Body of pancreas (tissue), 4 donors: ENCODE data around the gene GTPBP2. TPM values are rescaled to one million over a fixed set of nuclear protein-coding genes. Genes with fewer than 3 reads are reported as not detected.

Experiments
- ATAC-seq: fragments of 150-250 bp; one replicate; pipeline ENCODE4 v1.9.1; 2016
- DNase-seq, 4 donors: peaks; one replicate each; pipeline ENCODE4 v3.0.0-alpha.2; 2019
- H3K27ac ChIP-seq, 4 donors: fragments of 200-600 bp; sonication (generic); 1 replicate in 3 of 4; 2 replicates in 1 of 4; pipeline versions ENCODE4 v1.5.1 to v1.6.1; 2016 to 2019; ENCODE audit warnings: mild to moderate bottlenecking in 1 of 4, mixed read lengths in 1 of 4, moderate library complexity in 1 of 4
- H3K27me3 ChIP-seq, 2 donors: fragments of 200-600 bp; sonication (generic); one replicate each; pipeline ENCODE4 v1.6.0; 2016; ENCODE audit warnings: mild to moderate bottlenecking in 1 of 2
- H3K36me3 ChIP-seq, 2 donors: fragments of 200-600 bp; sonication (generic); replicated peaks in 1 of 2; 2 replicates each; pipeline ENCODE4 v1.5.1; 2016; ENCODE audit warnings: low read depth in 2 of 2; ENCODE audit not compliant: insufficient read depth in 1 of 2
- H3K4me1 ChIP-seq: fragments of 200-600 bp; sonication (generic); one replicate; pipeline ENCODE4 v1.6.0; 2016
- H3K4me3 ChIP-seq, 2 donors: fragments of 200-600 bp; sonication (generic); 1 replicate in 1 of 2; 2 replicates in 1 of 2; pipeline ENCODE4 v1.5.1; 2016 to 2019
- H3K9me3 ChIP-seq, 3 donors: fragments of 200-600 bp; sonication (generic); 1 replicate in 2 of 3; 2 replicates in 1 of 3; pipeline ENCODE4 v1.5.1; 2016
- CTCF ChIP-seq, 7 experiments: fragments of 450-650 bp in 4 of 7; fragments of 200-600 bp in 3 of 7; sonication (generic) in 3 of 7; IDR thresholded peaks; one replicate each; pipeline ENCODE4 v1.5.1; 2016 to 2019; ENCODE audit warnings: antibody characterized with exemption in 7 of 7
- POLR2A ChIP-seq, 3 donors: fragments of 450-650 bp; IDR thresholded peaks; one replicate each; pipeline ENCODE4 v1.6.1; 2016; ENCODE audit warnings: antibody characterized with exemption in 3 of 3, mild to moderate bottlenecking in 2 of 3
- WGBS, 2 donors: methylation state at CpG; one replicate each; pipeline ENCODE4 v1.1.5; 2017; 5-methylcytosine and 5-hydroxymethylcytosine counted together
- intact Hi-C: fragments of 100-400 bp; cut with DNase I; formaldehyde crosslinking; loops from one replicate; pipeline ENCODE4 v1.15.1; 2023
- total RNA-seq, 2 donors: library from RNA; depleted of rRNA; stranded (reverse); fragments of >200 nt; gene quantifications; one replicate each; pipeline ENCODE4 v1.1.0, GENCODE V29; 2016

GTPBP2 gene
- total RNA-seq, 2 donors from 2014 or later, result 32.9 to 55.0 TPM

- intact Hi-C loops, result no loop called here
- TF ChIP-seq CTCF (IDR thresholded peaks at IDR 0.05) (peak in 3 of 7 experiments; percentile 21 to 34 (median 24)), POLR2A (IDR thresholded peaks at IDR 0.05) (peak; percentile 91 to 92 (median 92))
- H3K27ac ChIP-seq, result peak within 1 kb of the TSS; percentile 33 to 84 (median 62)
Observed at GRCh38 chr6:43575772-43576551, 53.1 kb downstream of the GTPBP2 start, which contains the start of the genes POLH and XPO5. TSS of gene POLH (plus strand) at chr6:43576185. CDS start at chr6:43582320, 6,135 bp downstream. TSS of gene XPO5 (minus strand) at chr6:43576038. CDS start at chr6:43575864, 174 bp downstream.

GRCh38 chr6:43575105-43575771 lies 53.8 kb downstream of the GTPBP2 start:
- 0 to 1% methylated on average over 33 to 38 of the region's 38 CpGs for WGBS, 2 donors
- H3K27ac ChIP-seq, result peak overlapping the region; percentile 0 to 84 (median 62)

More at GRCh38 chr6:43575772-43576551, 53.1 kb downstream of the GTPBP2 start, which contains the start of the genes POLH and XPO5:
- DNase-seq (peak; percentile 93 to 95 (median 94)), ATAC-seq (peak; percentile 99)
- peak within 1 kb of the TSS; percentile 75 to 98 for H3K4me3 ChIP-seq
- 0 to 1% methylated on average over 7 to 31 of the region's 76 CpGs for WGBS, 2 donors
- H3K4me1 ChIP-seq, result peaks cover 32% of the 10 kb centered on the region
- H3K36me3 ChIP-seq, result peaks cover 0 to 2% of the 10 kb centered on the region in 2 donors
- H3K9me3 ChIP-seq, result no peaks in the 10 kb centered on the region
- no peaks in the 10 kb centered on the region for H3K27me3 ChIP-seq

GRCh38 chr6:43572015-43572414 lies 57.0 kb downstream of the GTPBP2 start:
- peaks cover 0 to 17% of the 10 kb centered on the region in 2 donors for H3K36me3 ChIP-seq
- no peak overlapping the region for H3K4me3 ChIP-seq
- H3K27ac ChIP-seq, result no peak overlapping the region
- 93 to 100% methylated on average over 3 to 4 of the region's 4 CpGs for WGBS, 2 donors
- TF ChIP-seq POLR2A (IDR thresholded peaks at IDR 0.05), result no peak
- no peak for TF ChIP-seq CTCF (IDR thresholded peaks at IDR 0.05)
- H3K9me3 ChIP-seq, result no peaks in the 10 kb centered on the region
- peaks cover 15% of the 10 kb centered on the region for H3K4me1 ChIP-seq
- DNase-seq (no peak), ATAC-seq (no peak)
- H3K27me3 ChIP-seq, result no peaks in the 10 kb centered on the region
- intact Hi-C loops, result no loop called here

More at GRCh38 chr6:43575105-43575771, 53.8 kb downstream of the GTPBP2 start:
- DNase-seq (peak in 1 of 4 donors; percentile 40), ATAC-seq (peak; percentile 41)
- peaks cover 32% of the 10 kb centered on the region for H3K4me1 ChIP-seq
- TF ChIP-seq POLR2A (IDR thresholded peaks at IDR 0.05) (no peak), CTCF (IDR thresholded peaks at IDR 0.05) (no peak)
- intact Hi-C loops, result no loop called here
- no peaks in the 10 kb centered on the region for H3K27me3 ChIP-seq
- peak overlapping the region; percentile 75 to 98 for H3K4me3 ChIP-seq
- no peaks in the 10 kb centered on the region for H3K9me3 ChIP-seq
- peaks cover 0 to 5% of the 10 kb centered on the region in 2 donors for H3K36me3 ChIP-seq

- TF ChIP-seq POLR2A (IDR thresholded peaks at IDR 0.05) (no peak), CTCF (IDR thresholded peaks at IDR 0.05) (no peak)
- no peak for ATAC-seq
- H3K4me1 ChIP-seq, result peaks cover 10% of the 10 kb centered on the region
- no peaks in the 10 kb centered on the region for H3K27me3 ChIP-seq
- WGBS, 2 donors, result 74 to 87% methylated on average over 5 of the region's 5 CpGs
- peaks cover 0 to 25% of the 10 kb centered on the region in 2 donors for H3K36me3 ChIP-seq
- no peak overlapping the region for H3K4me3 ChIP-seq
- no peaks in the 10 kb centered on the region for H3K9me3 ChIP-seq
- H3K27ac ChIP-seq, result no peak overlapping the region
- intact Hi-C loops, result no loop called here
- DNase-seq, result no peak
Observed at GRCh38 chr6:43570876-43571441, 58.1 kb downstream of the GTPBP2 start.

Other genes starting within 250 kb of the GTPBP2 start
- gene ABCC10, start 201.7 kb downstream of the GTPBP2 start, total RNA-seq, result 10 to 100 TPM; 17.1 to 44.5 TPM
- gene DLK2, start 173.7 kb downstream of the GTPBP2 start, total RNA-seq, result not detected
- gene TJAP1, start 151.7 kb downstream of the GTPBP2 start, total RNA-seq, result 10 to 100 TPM; 16.9 to 47.5 TPM
- not detected for gene LRRC73, start 118.9 kb downstream of the GTPBP2 start, total RNA-seq
- 100 to 1,000 TPM in 1 of 2 donors, 10 to 100 TPM in 1; 79.4 to 122 TPM for gene YIPF3, start 112.3 kb downstream of the GTPBP2 start, total RNA-seq
- 10 to 100 TPM; 19.1 to 20.2 TPM for gene POLR1C, start 112.2 kb downstream of the GTPBP2 start, total RNA-seq
- 10 to 100 TPM; 16.8 to 20.5 TPM for gene XPO5, start 53.2 kb downstream of the GTPBP2 start, total RNA-seq
- gene POLH, start 53.1 kb downstream of the GTPBP2 start, total RNA-seq, result 1 to 10 TPM; 4.3 to 8.8 TPM
- gene MAD2L1BP, start 6.6 kb upstream of the GTPBP2 start, total RNA-seq, result 10 to 100 TPM; 14.8 to 17.4 TPM
- not detected for gene RSPH9, start 15.8 kb upstream of the GTPBP2 start, total RNA-seq
- 10 to 100 TPM; 16.9 to 36.3 TPM for gene MRPS18A, start 58.5 kb upstream of the GTPBP2 start, total RNA-seq
- 100 to 1,000 TPM in 1 of 2 donors, 10 to 100 TPM in 1; 84.8 to 272 TPM for gene VEGFA, start 140.9 kb upstream of the GTPBP2 start, total RNA-seq